Activated CD4-positive, alpha-beta T cell treated with anti-CD3 and anti-CD28 coated beads, Interleukin-2, amount 50 U/mL, for 48 hours (primary cell): ENCODE measurements around the gene MXD1.
A peak's percentile ranks its signal among the peaks of the same experiment; 100 is the strongest.

ENCODE experiments used
- DNase-seq, 2 experiments: peaks; one replicate each; pipeline ENCODE4 v3.0.0-alpha.2; 2020

Gene MXD1

DNA sequence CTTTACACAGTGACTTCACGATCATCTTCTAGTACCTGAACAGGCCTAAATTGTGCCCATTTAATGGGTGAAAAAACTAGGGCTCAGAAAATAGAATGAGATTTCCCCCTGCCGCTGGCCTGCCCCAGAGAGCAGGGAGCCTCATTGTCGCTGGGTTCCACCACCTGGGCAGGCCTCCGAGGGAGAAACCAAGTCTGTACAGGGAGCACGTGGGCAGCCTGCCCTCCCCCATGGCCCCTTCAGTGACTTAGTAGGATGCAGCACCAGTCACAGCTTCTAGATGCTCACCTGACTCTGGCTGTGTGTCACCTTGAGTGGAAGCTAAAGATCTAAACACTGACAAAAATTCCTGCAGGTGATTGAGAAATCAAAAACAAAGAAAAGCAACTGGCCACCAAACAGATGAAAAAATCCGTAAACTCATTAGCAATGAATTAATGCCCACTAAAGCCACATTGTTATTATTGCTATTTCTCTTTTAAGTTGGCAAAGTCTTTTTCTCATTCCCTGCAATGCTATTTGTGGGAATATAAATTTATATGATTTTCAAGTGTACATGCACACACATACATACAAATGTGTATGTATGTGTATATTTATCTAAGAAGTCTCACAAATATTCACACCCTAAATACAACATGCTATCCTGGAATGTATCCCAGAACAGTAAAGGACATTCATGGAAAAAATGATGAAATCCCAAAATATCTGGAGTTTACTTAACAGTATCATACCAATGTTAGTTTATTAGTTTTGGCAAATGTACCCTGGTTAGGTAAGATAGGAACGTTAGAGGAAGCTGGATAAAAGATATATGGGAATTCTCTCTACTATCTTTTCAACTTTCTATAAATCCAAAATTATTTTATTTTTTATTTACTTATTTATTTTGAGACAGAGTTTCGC lies 65.2 kb downstream of the MXD1 start:
- DNase-seq = no peak

- no peak for DNase-seq
Observed at GRCh38 chr2:69983392-69983966, 68.6 kb downstream of the MXD1 start.

DNA sequence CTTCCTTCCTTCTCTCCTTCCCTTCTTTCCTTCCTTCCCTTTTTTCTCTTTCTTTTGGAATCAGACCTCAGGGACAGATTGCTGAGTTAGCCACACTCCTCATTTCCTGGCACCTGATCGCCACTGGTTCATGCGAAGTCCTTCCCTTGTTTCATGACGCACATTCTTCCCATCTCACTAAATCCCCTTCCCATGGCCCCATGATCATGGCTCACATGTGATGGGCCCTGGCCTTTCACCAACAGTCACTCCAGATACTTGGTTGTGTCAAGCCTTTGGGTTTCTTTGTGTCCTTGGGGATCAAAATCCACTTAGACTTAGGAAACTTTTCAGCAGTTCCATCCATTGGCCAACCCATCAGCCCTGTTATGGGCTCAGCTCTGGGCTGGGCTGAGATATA lies 70.3 kb downstream of the MXD1 start:
- DNase-seq = no peak

DNA sequence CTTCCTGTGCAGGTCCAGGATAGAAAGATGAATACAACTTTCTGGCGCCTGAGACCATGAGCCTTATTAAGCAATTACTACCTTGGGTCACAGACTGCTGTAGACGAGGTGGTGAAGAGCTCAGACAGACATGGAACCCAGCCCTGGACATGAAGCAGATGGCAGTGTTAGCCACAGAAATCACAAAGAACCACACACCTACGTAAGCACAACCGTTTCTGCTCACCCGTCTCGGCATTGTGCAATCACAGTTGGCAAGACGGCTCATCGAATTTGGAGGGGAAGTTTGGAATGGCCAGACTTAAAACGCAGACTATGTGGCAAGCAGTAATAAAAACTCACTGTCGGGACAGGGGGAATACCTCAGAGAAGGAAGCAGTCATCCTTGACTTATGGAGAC lies 70.8 kb downstream of the MXD1 start:
- no peak for DNase-seq

- DNase-seq = no peak
Observed at GRCh38 chr2:69986691-69987090, 71.8 kb downstream of the MXD1 start.

GRCh38 chr2:69988086-69988635 lies 73.3 kb downstream of the MXD1 start:
- peak in 1 of 2 experiments; percentile 16 for DNase-seq

DNA sequence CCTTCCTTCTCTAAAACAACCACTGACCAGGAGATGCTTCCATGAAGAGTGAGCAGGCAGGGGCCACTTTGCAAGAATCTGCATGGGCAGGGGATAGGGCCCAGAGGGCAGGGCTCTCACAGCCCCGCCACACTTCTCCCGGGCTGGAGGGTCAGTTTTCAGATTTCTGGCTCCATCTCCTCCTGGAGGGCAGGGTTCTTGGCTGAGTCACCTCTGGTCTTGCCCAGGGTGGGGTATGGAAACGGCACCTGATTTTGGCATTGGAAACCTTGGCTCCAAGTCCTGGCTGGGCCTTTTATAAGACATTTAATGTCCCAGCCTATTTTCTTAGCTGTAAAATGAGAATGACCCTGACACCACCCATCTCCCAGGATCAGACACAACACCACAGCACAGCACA lies 74.1 kb downstream of the MXD1 start:
- no peak for DNase-seq

GRCh38 chr2:69989441-69990105 lies 74.7 kb downstream of the MXD1 start:
- DNase-seq = no peak
